ENCODE data around the gene STK4. TPM values are rescaled to one million over a fixed set of nuclear protein-coding genes. Genes with fewer than 3 reads are reported as not detected.

The STK4 gene
- total RNA-seq, 1 donor, result 35.8 TPM

GRCh38 chr20:45101333-45101850, 135.1 kb downstream of the STK4 start:
- DNase-seq (ENCODE audit: low read depth), result no peak
- no peak overlapping the region for H3K4me3 ChIP-seq (ENCODE audit: low read depth, low read length)
- TF ChIP-seq, protein P1, sequence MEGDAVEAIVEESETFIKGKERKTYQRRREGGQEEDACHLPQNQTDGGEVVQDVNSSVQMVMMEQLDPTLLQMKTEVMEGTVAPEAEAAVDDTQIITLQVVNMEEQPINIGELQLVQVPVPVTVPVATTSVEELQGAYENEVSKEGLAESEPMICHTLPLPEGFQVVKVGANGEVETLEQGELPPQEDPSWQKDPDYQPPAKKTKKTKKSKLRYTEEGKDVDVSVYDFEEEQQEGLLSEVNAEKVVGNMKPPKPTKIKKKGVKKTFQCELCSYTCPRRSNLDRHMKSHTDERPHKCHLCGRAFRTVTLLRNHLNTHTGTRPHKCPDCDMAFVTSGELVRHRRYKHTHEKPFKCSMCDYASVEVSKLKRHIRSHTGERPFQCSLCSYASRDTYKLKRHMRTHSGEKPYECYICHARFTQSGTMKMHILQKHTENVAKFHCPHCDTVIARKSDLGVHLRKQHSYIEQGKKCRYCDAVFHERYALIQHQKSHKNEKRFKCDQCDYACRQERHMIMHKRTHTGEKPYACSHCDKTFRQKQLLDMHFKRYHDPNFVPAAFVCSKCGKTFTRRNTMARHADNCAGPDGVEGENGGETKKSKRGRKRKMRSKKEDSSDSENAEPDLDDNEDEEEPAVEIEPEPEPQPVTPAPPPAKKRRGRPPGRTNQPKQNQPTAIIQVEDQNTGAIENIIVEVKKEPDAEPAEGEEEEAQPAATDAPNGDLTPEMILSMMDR (IDR thresholded peaks at IDR 0.05; ENCODE audit: insufficient read depth, low read depth, low read length), result no peak

GRCh38 chr20:45103072-45103471, 136.8 kb downstream of the STK4 start:
- TF ChIP-seq, protein P1 (IDR thresholded peaks at IDR 0.05; ENCODE audit: insufficient read depth, low read depth, low read length), result no peak
- DNase-seq (ENCODE audit: low read depth), result no peak

DNA sequence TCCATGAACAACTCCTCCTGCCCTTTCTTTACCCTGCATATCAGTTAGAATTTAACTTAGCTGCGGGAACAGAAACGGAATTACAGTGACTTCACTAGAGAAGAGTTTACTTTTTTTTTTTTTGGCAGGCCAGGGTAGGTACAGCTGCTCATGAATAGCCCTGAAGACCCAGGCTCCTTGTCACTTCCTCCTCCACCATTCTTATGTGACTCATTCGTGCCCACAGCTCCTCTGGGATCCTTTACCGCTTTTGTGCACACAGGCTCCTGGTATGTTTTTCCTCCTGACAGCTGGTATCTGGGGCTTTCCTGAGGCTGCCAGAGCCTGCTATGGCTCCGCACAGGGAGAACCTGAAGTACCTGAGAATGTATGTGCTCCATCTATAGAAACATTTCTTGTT, 138.5 kb downstream of the STK4 start:
- peak; percentile 7 for DNase-seq (ENCODE audit: low read depth)
- H3K4me3 ChIP-seq (ENCODE audit: low read depth, low read length), result no peak overlapping the region
- TF ChIP-seq, protein P1 (IDR thresholded peaks at IDR 0.05; ENCODE audit: insufficient read depth, low read depth, low read length), result no peak

More at GRCh38 chr20:45103072-45103471, 136.8 kb downstream of the STK4 start:
- H3K4me3 ChIP-seq (ENCODE audit: low read depth, low read length), result no peak overlapping the region

DNA sequence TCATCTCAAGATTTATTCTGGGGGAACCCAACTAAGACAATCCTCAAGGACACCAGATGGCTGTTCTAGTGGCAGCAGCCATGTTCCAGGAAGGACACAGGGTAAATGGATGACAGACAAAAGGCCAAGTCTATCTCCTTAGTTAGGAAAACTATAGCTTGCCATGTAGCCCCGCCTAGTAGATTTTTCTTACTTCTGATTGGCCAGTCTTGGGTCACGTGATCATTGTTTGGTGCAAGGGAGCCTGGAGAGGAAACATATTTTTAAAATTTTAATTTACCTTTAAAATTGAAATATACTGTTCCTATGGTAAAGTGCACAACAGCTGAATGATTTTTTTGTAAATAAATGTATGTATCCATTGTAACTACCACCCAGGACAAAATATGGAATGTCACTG, 139.0 kb downstream of the STK4 start:
- TF ChIP-seq, protein P1 (IDR thresholded peaks at IDR 0.05; ENCODE audit: insufficient read depth, low read depth, low read length), result no peak
- DNase-seq (ENCODE audit: low read depth), result no peak

GRCh38 chr20:45109634-45110033, 143.3 kb downstream of the STK4 start:
- TF ChIP-seq, protein P1 (IDR thresholded peaks at IDR 0.05; ENCODE audit: insufficient read depth, low read depth, low read length), result no peak

More for the DNA sequence above, 139.0 kb downstream of the STK4 start:
- H3K4me3 ChIP-seq (ENCODE audit: low read depth, low read length), result no peak overlapping the region

DNA sequence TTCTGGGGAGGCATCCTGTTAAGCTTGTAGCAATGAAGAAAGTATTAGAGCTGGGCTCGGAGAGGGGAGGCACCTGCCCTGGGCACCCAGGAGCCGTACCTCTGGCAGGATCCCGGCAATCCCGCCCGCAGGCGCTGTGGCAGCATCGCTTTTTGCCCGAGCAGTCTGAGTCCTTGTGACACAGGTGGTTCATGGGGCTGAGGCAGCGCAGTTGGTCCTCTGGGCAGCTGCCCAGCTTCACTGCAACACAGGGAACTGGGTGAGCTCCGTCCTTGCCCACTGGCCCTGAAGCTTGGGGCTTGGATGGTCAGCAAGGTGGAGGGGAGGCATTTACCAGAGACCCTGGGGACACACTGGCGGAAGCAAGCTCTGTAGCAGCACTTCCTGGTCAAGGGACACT, 144.0 kb downstream of the STK4 start:
- no peak overlapping the region for H3K4me3 ChIP-seq (ENCODE audit: low read depth, low read length)
- no peak for DNase-seq (ENCODE audit: low read depth)
- TF ChIP-seq, protein P1 (IDR thresholded peaks at IDR 0.05; ENCODE audit: insufficient read depth, low read depth, low read length), result no peak

More at GRCh38 chr20:45109634-45110033, 143.3 kb downstream of the STK4 start:
- no peak for DNase-seq (ENCODE audit: low read depth)
- no peak overlapping the region for H3K4me3 ChIP-seq (ENCODE audit: low read depth, low read length)

DNA sequence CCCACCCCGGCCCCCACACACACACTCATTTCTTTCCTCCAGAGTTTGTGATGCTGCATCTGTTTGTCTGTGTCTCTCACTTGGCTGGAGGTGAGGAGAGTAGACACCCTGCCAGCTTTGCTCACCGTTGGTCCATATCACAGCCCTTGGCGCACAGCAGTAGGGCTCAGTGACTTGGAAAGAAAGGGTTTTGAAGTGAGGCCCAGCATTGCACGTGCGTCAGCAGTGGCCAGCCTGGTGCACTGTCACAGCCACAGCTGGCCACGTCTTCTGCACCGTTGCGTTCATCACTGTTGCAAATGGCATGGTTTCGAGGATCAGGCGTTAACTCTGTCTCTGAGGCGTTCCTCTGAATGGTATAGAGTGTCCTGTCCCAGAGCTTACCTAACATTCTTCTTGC, 145.0 kb downstream of the STK4 start:
- no peak overlapping the region for H3K4me3 ChIP-seq (ENCODE audit: low read depth, low read length)
- TF ChIP-seq, protein P1 (IDR thresholded peaks at IDR 0.05; ENCODE audit: insufficient read depth, low read depth, low read length), result no peak
- DNase-seq (ENCODE audit: low read depth), result no peak
